AG04449 (cell line): ENCODE results near the gene ATG13.
"Not testable (repeated sequence)": the region's sequence is repeated elsewhere in the genome, so short reads cannot be mapped to it uniquely, and the experiment has no call there.

Source experiments
- CTCF ChIA-PET: fragments of 350-600 bp; formaldehyde crosslinking; extraction: SDS; loops from one replicate; lab custom pipeline; 2021; ENCODE audit warnings: antibody characterized with exemption; lab: Yijun Ruan, JAX
- POLR2A ChIA-PET: fragments of 400-600, 350-600 bp; formaldehyde crosslinking; extraction: SDS; loops from one replicate; lab custom pipeline; 2020; ENCODE audit warnings: antibody characterized with exemption, inconsistent platforms; lab: Yijun Ruan, JAX
- DNase-seq: peaks from one replicate; pipeline ENCODE4 v3.0.0-alpha.2; 2010; ENCODE audit warnings: low read depth, low spot score
- H3K4me3 ChIP-seq: 2 replicates; pipeline ENCODE4 v1.5.1; 2011; ENCODE audit warnings: low read depth, mild to moderate bottlenecking, control low read depth, low read length
- TF ChIP-seq, protein P1 (sequence below): IDR thresholded peaks from one replicate; pipeline ENCODE4 v1.5.1; 2011; ENCODE audit warnings: mild to moderate bottlenecking, moderate library complexity, low read length, control low read depth, inconsistent platforms; ENCODE audit not compliant: insufficient read depth; ENCODE audit errors: missing control alignments

ATG13 gene

GRCh38 chr11:46666516-46666915 lies 49.2 kb downstream of the ATG13 start:
- no peak for DNase-seq
- TF ChIP-seq, protein P1, sequence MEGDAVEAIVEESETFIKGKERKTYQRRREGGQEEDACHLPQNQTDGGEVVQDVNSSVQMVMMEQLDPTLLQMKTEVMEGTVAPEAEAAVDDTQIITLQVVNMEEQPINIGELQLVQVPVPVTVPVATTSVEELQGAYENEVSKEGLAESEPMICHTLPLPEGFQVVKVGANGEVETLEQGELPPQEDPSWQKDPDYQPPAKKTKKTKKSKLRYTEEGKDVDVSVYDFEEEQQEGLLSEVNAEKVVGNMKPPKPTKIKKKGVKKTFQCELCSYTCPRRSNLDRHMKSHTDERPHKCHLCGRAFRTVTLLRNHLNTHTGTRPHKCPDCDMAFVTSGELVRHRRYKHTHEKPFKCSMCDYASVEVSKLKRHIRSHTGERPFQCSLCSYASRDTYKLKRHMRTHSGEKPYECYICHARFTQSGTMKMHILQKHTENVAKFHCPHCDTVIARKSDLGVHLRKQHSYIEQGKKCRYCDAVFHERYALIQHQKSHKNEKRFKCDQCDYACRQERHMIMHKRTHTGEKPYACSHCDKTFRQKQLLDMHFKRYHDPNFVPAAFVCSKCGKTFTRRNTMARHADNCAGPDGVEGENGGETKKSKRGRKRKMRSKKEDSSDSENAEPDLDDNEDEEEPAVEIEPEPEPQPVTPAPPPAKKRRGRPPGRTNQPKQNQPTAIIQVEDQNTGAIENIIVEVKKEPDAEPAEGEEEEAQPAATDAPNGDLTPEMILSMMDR = no peak
- ChIA-PET CTCF (no interaction called here), POLR2A (interaction anchor here (0.6 kb wide), 1 partner anchor 496 kb away, joined by 3 read pairs; no protein-coding TSS in a partner anchor)
- no peak overlapping the region for H3K4me3 ChIP-seq

DNA sequence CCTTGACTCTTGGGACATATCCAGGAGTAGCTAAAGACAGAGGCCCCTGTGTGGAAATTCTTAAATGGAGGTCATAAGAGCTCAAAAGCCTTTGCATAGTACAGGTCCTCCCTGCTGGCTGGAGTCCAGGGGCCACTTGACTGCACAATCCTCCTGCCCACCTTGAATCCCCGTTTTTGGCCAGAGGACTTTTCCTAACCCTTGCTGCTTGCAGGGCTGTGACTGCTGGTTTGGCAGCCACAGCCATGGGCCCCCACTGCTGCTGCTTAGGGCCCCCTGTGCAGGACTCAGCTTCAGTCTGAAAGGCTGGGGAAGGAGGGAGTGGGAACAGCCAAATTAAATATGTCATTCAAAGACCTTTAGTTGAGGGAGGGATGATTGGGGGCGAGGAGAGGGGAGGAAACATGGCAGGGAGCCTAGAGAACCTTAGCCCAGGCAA lies 49.7 kb downstream of the ATG13 start:
- TF ChIP-seq, protein P1 = no peak
- ChIA-PET CTCF (no interaction called here), POLR2A (interaction anchor here (0.6 kb wide), 1 partner anchor 496 kb away, joined by 3 read pairs; no protein-coding TSS in a partner anchor)
- DNase-seq = no peak
- no peak overlapping the region for H3K4me3 ChIP-seq

- H3K4me3 ChIP-seq = no peak overlapping the region
- TF ChIP-seq, protein P1 = no peak
- POLR2A ChIA-PET = interaction anchor here (1.5 kb wide), 1 partner anchor 32 kb away, joined by 3 read pairs; the partner anchor contains the start of gene ZNF408
Measured at GRCh38 chr11:46668480-46669085, 51.2 kb downstream of the ATG13 start.

DNA sequence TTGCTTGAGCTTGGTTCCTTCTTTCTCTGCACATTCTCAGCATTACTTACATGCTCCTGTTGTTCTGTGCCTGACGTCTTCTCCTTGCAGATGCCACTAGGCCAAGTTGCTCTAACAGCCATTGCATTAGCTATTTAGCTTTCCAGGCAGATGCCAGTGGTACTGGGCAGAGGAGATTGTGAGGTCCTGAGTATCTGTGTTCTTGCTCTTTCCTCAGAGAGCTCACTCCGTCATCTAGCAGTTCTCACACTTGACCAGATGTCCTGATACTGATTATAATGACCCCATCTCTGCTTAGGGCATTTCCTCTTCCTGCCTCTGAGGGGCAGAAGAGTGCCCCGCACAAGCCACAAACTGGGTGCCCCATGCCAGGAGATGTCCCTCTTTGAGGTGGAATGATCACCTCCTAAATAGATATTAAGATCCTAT lies 52.4 kb downstream of the ATG13 start:
- CTCF ChIA-PET = interaction anchor here (0.9 to 2.1 kb wide), 7 partner anchors 10 to 140 kb away, joined by 3 to 12 read pairs (median 3); no protein-coding TSS in a partner anchor
- POLR2A ChIA-PET = interaction anchor here (1.5 kb wide), 1 partner anchor 31 kb away, joined by 3 read pairs; the partner anchor contains the start of gene ZNF408
- TF ChIP-seq, protein P1 = no peak
- no peak overlapping the region for H3K4me3 ChIP-seq
- no peak for DNase-seq

More at GRCh38 chr11:46668480-46669085, 51.2 kb downstream of the ATG13 start:
- CTCF ChIA-PET = interaction anchor here (0.7 to 1.5 kb wide), 3 partner anchors 17 to 51 kb away, joined by 3 to 4 read pairs (median 3); partner anchors contain the start of gene ATG13
- no peak for DNase-seq

GRCh38 chr11:46670521-46670920 lies 53.2 kb downstream of the ATG13 start:
- POLR2A ChIA-PET = interaction anchor here (0.9 to 1.0 kb wide), 2 partner anchors 11 to 26 kb away, joined by 3 read pairs; no protein-coding TSS in a partner anchor
- not testable (repeated sequence) for DNase-seq, H3K4me3 ChIP-seq
- CTCF ChIA-PET = interaction anchor here (1.0 to 2.3 kb wide), 8 partner anchors 8 to 287 kb away, joined by 3 to 12 read pairs (median 4); no protein-coding TSS in a partner anchor

DNA sequence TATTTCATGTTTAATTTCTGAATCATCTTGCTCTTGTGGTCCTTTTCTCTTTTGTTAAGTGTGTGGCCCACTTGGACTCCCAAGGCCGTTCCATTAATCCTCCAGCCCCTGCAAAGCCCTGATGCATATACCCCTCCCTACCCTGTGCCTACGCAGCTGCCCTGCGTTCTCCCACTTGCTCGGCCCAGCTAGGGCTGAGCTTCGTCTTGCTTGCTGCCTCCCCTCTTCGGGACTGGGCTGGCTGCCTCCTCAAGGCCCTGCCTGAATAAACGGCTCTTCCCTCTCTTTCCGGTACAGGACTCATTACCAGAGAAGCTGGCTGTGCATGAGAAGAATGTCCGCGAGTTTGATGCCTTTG lies 54.6 kb downstream of the ATG13 start:
- no peak for DNase-seq
- ChIA-PET POLR2A (no interaction called here), CTCF (interaction anchor here (1.1 to 2.3 kb wide), 5 partner anchors 9 to 283 kb away, joined by 4 to 12 read pairs (median 5); no protein-coding TSS in a partner anchor)
- no peak overlapping the region for H3K4me3 ChIP-seq
- TF ChIP-seq, protein P1 = no peak
